Epithelial cell of proximal tubule (primary cell): ENCODE measurements around the gene RFXANK. TPM values are rescaled to one million over a fixed set of nuclear protein-coding genes. Genes with fewer than 3 reads are reported as not detected.
"Not testable (repeated sequence)": the region's sequence is repeated elsewhere in the genome, so short reads cannot be mapped to it uniquely, and the experiment has no call there.

ENCODE experiments used
- DNase-seq: peaks from one replicate; pipeline ENCODE4 v3.0.0-alpha.2; 2011; ENCODE audit warnings: low read depth
- H3K4me3 ChIP-seq: 2 replicates; pipeline ENCODE4 v1.5.1; 2011; ENCODE audit warnings: low read depth, mild to moderate bottlenecking, low read length
- total RNA-seq: library from RNA; depleted of rRNA; stranded (reverse); fragments of >200 nt; gene quantifications from 2 replicates; pipeline ENCODE4 v1.2.3, GENCODE V29; 2015
- TF ChIP-seq, protein P1 (sequence below): conservative IDR thresholded peaks from 2 replicates; pipeline ENCODE4 v1.5.1; 2012; ENCODE audit warnings: low read depth, mild to moderate bottlenecking, low read length

The RFXANK gene
- total RNA-seq, 1 donor from 2014 or later = 95.8 TPM

DNA sequence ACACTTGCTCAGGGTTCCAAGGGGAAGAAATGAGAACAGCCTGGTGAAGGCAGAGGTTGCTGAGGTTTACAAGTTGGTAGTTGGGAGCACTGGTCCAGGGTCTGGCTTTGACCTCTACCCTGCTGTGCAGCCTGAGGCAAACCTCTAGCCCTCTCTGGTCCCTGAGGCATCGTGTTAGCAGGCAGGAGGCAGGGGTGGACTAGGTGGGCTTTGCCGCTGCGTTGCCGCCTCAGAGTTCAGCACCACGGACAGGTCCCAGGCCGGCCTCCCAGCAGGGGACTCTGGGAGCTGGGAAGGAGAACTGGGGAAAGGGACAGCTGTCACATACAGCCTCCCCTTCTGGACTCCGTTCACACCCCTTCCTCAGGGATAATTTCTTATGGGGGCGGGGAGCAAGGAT, 22.8 kb downstream of the RFXANK start:
- no peak for DNase-seq
- H3K4me3 ChIP-seq = no peak overlapping the region
- TF ChIP-seq, protein P1, sequence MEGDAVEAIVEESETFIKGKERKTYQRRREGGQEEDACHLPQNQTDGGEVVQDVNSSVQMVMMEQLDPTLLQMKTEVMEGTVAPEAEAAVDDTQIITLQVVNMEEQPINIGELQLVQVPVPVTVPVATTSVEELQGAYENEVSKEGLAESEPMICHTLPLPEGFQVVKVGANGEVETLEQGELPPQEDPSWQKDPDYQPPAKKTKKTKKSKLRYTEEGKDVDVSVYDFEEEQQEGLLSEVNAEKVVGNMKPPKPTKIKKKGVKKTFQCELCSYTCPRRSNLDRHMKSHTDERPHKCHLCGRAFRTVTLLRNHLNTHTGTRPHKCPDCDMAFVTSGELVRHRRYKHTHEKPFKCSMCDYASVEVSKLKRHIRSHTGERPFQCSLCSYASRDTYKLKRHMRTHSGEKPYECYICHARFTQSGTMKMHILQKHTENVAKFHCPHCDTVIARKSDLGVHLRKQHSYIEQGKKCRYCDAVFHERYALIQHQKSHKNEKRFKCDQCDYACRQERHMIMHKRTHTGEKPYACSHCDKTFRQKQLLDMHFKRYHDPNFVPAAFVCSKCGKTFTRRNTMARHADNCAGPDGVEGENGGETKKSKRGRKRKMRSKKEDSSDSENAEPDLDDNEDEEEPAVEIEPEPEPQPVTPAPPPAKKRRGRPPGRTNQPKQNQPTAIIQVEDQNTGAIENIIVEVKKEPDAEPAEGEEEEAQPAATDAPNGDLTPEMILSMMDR = no peak

DNA sequence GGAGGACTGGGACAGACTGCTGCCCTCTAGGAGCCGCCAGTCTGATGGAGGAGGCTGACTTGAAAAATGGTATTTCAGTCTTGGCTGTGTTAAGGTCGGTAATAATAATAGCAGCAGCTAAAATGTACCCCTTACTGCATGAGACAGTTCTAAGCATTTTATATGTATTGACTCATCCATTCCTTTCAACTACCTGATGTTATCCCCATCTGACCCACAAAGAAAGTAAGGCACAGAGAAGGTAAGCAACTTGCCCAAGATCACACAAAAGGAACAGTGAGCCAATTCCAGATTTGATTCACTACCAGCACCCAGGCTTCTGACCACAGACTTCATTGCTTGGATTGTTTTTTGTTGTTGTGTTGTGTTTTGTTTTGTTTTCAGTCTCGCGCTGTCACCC, 23.7 kb downstream of the RFXANK start:
- no peak overlapping the region for H3K4me3 ChIP-seq
- TF ChIP-seq, protein P1 = no peak
- no peak for DNase-seq

DNA sequence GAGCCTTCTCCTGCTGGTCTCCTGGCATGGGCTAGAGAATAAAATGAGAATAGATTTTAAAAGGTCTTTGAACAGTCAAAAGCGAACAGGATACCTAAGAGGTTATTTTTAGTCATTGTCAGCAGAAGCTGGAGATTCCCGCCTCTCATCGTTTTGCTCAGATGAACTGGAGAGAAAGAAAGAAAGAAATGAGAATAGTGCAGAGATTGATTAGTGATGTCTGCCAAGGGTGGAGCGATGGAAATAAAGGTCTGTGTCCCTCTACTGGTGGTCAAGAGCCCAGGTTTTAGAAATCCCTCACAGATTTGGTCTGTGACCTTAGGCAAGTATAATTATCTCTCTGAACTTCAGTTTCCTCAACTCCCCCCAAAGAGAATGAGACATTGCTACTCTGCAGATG, 25.0 kb downstream of the RFXANK start:
- no peak for DNase-seq
- H3K4me3 ChIP-seq = no peak overlapping the region
- TF ChIP-seq, protein P1 = peak; percentile 29

DNA sequence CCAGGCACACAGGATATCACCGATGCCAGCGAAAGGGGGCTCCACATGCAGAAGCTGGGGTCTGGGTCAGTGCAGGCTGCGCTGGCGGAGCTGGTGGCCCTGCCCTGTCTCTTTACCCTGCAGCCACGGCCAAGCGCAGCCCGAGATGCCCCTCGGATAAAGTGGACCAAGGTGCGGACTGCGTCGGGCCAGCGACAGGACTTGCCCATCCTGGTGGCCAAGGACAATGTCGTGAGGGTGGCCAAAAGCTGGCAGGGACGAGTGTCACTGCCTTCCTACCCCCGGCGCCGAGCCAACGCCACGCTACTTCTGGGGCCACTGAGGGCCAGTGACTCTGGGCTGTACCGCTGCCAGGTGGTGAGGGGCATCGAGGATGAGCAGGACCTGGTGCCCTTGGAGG, 26.9 kb downstream of the RFXANK start:
- TF ChIP-seq, protein P1 = no peak
- H3K4me3 ChIP-seq = no peak overlapping the region
- no peak for DNase-seq

DNA sequence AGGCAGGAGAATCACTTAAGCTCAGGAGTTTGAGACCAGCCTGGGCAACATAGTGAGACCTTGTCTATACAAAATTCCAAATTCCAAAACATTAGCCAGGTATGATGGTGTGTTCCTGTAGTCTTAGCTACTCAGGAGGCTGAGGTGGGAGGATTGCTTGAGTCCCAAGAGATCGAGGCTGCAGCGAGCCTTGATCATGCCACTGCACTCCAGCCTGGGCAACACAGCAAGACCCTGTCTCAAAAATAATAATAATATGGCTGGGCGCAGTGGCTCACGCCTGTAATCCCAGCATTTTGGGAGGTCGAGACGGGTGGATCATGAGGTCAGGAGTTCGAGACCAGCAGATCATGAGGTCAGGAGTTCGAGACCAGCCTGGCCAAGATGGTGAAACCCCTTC, 28.9 kb downstream of the RFXANK start:
- not testable (repeated sequence) for H3K4me3 ChIP-seq, DNase-seq

DNA sequence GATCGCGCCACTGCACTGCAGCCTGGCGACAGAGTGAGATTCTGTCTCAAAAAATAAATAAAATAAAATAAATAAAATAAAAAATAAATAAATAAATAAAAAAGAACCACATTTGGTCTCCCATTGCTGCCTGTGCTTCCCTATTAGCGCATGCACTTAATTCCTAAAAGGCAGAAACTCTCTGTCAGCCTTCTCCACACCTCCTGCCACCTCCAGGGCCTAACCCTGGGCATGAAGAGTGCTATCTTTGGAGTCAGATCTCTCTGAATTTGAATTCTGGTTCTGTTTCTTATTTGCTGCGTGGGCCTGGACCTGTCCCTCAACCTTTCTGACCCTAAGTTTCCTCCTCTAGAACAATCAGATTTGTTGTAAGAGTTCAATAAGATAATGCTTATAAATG, 31.0 kb downstream of the RFXANK start:
- TF ChIP-seq, protein P1 = no peak
- no peak for DNase-seq
- H3K4me3 ChIP-seq = no peak overlapping the region

DNA sequence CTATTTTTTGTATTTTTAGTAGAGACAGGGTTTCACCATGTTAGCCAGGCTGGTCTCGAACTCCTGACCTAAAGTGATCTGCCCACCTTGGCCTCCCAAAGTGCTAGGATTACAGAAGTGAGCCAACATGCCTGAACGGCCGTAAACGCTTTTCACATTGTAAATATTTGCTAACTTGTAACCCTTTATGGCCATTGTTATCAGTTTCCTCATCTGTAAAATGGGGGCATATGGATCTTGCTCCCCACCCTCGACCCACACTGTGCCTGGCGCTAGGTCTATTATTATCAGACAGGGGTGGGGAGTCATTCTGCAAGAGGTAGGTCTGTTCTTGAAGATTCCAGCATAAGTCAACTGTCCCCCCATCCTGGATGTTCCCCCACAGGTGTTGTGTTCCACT, 31.6 kb downstream of the RFXANK start:
- no peak for DNase-seq
- H3K4me3 ChIP-seq = no peak overlapping the region
- TF ChIP-seq, protein P1 = no peak
